HepG2 (cell line): ENCODE data around the gene RAB11FIP5. TPM values are rescaled to one million over a fixed set of nuclear protein-coding genes. Genes with fewer than 3 reads are reported as not detected.

Experiments used
- ATAC-seq: fragments of 200-7000 bp; cut with Tn5 transposase; 3 replicates; pipeline ENCODE4 v1.9.1; 2020; ENCODE audit warnings: mild to moderate bottlenecking, moderate library complexity
- BruUV-seq: library from RNA; stranded (reverse); fragments of 400-500 nt; replicated peaks from 2 replicates; lab custom pipeline; 2021; lab: Mats Ljungman, UMichigan
- CTCF ChIA-PET: fragments of 300-600 bp; formaldehyde crosslinking; extraction: SDS; loops from one replicate; lab custom pipeline; 2021; ENCODE audit warnings: low total read pairs, inconsistent platforms, low intra/inter-chr PET ratio; lab: Yijun Ruan, JAX
- POLR2A ChIA-PET: fragments of 350-600 bp; sonication (Branson Sonifier 250); formaldehyde crosslinking; loops from one replicate; lab custom pipeline; 2020; ENCODE audit warnings: antibody characterized with exemption, inconsistent platforms; lab: Yijun Ruan, JAX
- DNase-seq: peaks from one replicate; pipeline ENCODE4 v3.0.0-alpha.2; 2015; ENCODE audit warnings: low spot score
- FAIRE-seq: peaks from 3 replicates; lab custom pipeline; 2011; peaks lifted over from hg19 to GRCh38; lab: Jason Lieb, UNC
- H2AFZ ChIP-seq: one replicate; pipeline ENCODE4 v1.6.1; 2011; ENCODE audit warnings: low read length, inconsistent platforms
- H3K27ac ChIP-seq: fragments of 300-600 bp; 3 replicates; pipeline ENCODE4 v1.8.0; 2011; ENCODE audit warnings: mixed run types, mild to moderate bottlenecking, mixed read lengths, low read length, inconsistent platforms; ENCODE audit not compliant: insufficient read depth; ENCODE audit errors: extremely low read length
- H3K27me3 ChIP-seq, 2 experiments: fragments of 200-600 bp in 1 of 2; 2 replicates in 1 of 2; 3 replicates in 1 of 2; pipeline versions ENCODE4 v1.6.0 to v1.8.0; 2011; ENCODE audit warnings: low read length in 2 of 2, mild to moderate bottlenecking in 2 of 2, moderate library complexity in 2 of 2, inconsistent platforms in 1 of 2; ENCODE audit not compliant: insufficient read depth in 2 of 2, control insufficient read depth in 1 of 2
- H3K36me3 ChIP-seq, 2 experiments: fragments of 200-600 bp in 1 of 2; replicated peaks in 1 of 2; 2 replicates in 1 of 2; 3 replicates in 1 of 2; pipeline versions ENCODE4 v1.5.1 to v1.8.0; 2011; ENCODE audit warnings: low read length in 2 of 2, inconsistent platforms in 1 of 2; ENCODE audit not compliant: insufficient read depth in 2 of 2, control insufficient read depth in 1 of 2
- H3K4me1 ChIP-seq: 2 replicates; pipeline ENCODE4 v1.5.1; 2012; ENCODE audit warnings: low read length, inconsistent platforms; ENCODE audit not compliant: insufficient read depth
- H3K4me2 ChIP-seq: 2 replicates; pipeline ENCODE4 v1.6.0; 2011; ENCODE audit warnings: low read depth, low read length, inconsistent platforms
- H3K4me3 ChIP-seq, 3 experiments: fragments of 200-600 bp in 1 of 3; sonication (generic), shearing (Covaris generic) in 1 of 3; replicated peaks in 1 of 3; 2 replicates each; pipeline ENCODE4 v1.5.1; 2011 to 2016; ENCODE audit warnings: low read length in 3 of 3, inconsistent platforms in 2 of 3, low read depth in 2 of 3, mild to moderate bottlenecking in 2 of 3, control low read depth in 1 of 3, mixed read lengths in 1 of 3; ENCODE audit not compliant: insufficient read depth in 1 of 3
- H3K79me2 ChIP-seq: one replicate; pipeline ENCODE4 v1.6.1; 2011; ENCODE audit warnings: low read length, inconsistent platforms; ENCODE audit not compliant: insufficient read depth
- H3K9ac ChIP-seq: 2 replicates; pipeline ENCODE4 v1.6.0; 2011; ENCODE audit warnings: mild to moderate bottlenecking, low read depth, low read length, inconsistent platforms; ENCODE audit not compliant: insufficient read depth
- H3K9me3 ChIP-seq: 2 replicates; pipeline ENCODE4 v1.5.1; 2012; ENCODE audit warnings: mild to moderate bottlenecking, low read length
- H4K20me1 ChIP-seq: 2 replicates; pipeline ENCODE4 v1.6.0; 2011; ENCODE audit warnings: inconsistent platforms, mild to moderate bottlenecking, low read length, moderate library complexity; ENCODE audit not compliant: insufficient read depth
- BRD4 ChIP-seq: sonication (generic); formaldehyde crosslinking; IDR thresholded peaks from 2 replicates; pipeline ENCODE4 v1.4.0; 2020; ENCODE audit warnings: missing genetic modification reagents
- STAG1 ChIP-seq: sonication (generic); formaldehyde crosslinking; IDR thresholded peaks from 2 replicates; pipeline ENCODE4 v1.4.0; 2020; ENCODE audit warnings: missing genetic modification reagents
- ZNF143 ChIP-seq: sonication (generic); formaldehyde crosslinking; IDR thresholded peaks from 2 replicates; pipeline ENCODE4 v1.4.0; 2020; ENCODE audit warnings: missing genetic modification reagents
- ZNF256 ChIP-seq: sonication (generic); formaldehyde crosslinking; conservative IDR thresholded peaks from 2 replicates; pipeline ENCODE4 v1.4.0; 2020; ENCODE audit warnings: missing genetic modification reagents
- ZNF292 ChIP-seq: sonication (generic); formaldehyde crosslinking; IDR thresholded peaks from 2 replicates; pipeline ENCODE4 v1.8.1; 2022; ENCODE audit warnings: mild to moderate bottlenecking, low read depth, missing genetic modification reagents, borderline replicate concordance
- ZNF619 ChIP-seq: sonication (generic); formaldehyde crosslinking; IDR thresholded peaks from 2 replicates; pipeline ENCODE4 v1.4.0; 2020; ENCODE audit warnings: mild to moderate bottlenecking, missing genetic modification reagents
- WGBS: methylation state at CpG from one replicate; pipeline ENCODE4 v1.1.6; 2017; ENCODE audit warnings: low lambda C conversion rate; 5-methylcytosine and 5-hydroxymethylcytosine counted together
- in situ Hi-C: cut with HindIII; loops from 2 replicates; pipeline ENCODE4 v1.10.0; 2017; ENCODE audit warnings: low pct_unique_long_range_greater_than_20kb; ENCODE audit not compliant: extremely low pct_ligation_motif_present
- intact Hi-C: fragments of 100-400 bp; cut with micrococcal nuclease; formaldehyde crosslinking; loops from one replicate; pipeline ENCODE4 v1.10.0; 2022; ENCODE audit not compliant: unreplicated experiment
- polyA plus RNA-seq, 8 experiments: library from polyadenylated mRNA; depleted of rRNA in 3 of 8; stranded (reverse) in 7 of 8; unstranded in 1 of 8; fragments of >200 nt; fragmentation: Illumina TruSeq in 4 of 8; extraction: Trizol in 4 of 8; gene quantifications; 2 replicates each; pipeline versions ENCODE4 v1.2.1 to v1.2.3, GENCODE V29; 2011 to 2016; ENCODE audit warnings: low read depth in 4 of 8, missing spikeins in 1 of 8, mixed read lengths in 1 of 8; ENCODE audit not compliant: insufficient read depth in 1 of 8
- total RNA-seq, 5 experiments: library from RNA; depleted of rRNA; stranded (reverse); fragments of >200 nt; fragmentation: Illumina TruSeq; extraction: Trizol; gene quantifications; 2 replicates each; pipeline ENCODE4 v1.2.3, GENCODE V29; 2016; ENCODE audit warnings: low read depth in 1 of 5
- TF ChIP-seq, protein P1 (sequence below): sonication (generic); formaldehyde crosslinking; IDR thresholded peaks from 2 replicates; pipeline ENCODE4 v1.5.0; 2020; ENCODE audit warnings: missing genetic modification reagents
- TF ChIP-seq, protein P2 (sequence below): sonication (generic); formaldehyde crosslinking; IDR thresholded peaks from 2 replicates; pipeline ENCODE4 v1.4.0; 2020; ENCODE audit warnings: missing genetic modification reagents; ENCODE audit errors: not compliant biosample characterization
- TF ChIP-seq, protein P3 (sequence below): sonication (generic); formaldehyde crosslinking; IDR thresholded peaks from 2 replicates; pipeline ENCODE4 v1.9.0; 2021; ENCODE audit warnings: missing genetic modification reagents, borderline replicate concordance
- TF ChIP-seq, protein P4 (sequence below): sonication (generic); formaldehyde crosslinking; IDR thresholded peaks from 2 replicates; pipeline ENCODE4 v1.5.1; 2020; ENCODE audit warnings: mild to moderate bottlenecking, missing genetic modification reagents, borderline replicate concordance
- TF ChIP-seq, protein P5 (sequence below): sonication (generic); formaldehyde crosslinking; IDR thresholded peaks from 2 replicates; pipeline ENCODE4 v1.5.0; 2020; ENCODE audit warnings: missing genetic modification reagents

The RAB11FIP5 gene
- total and polyA plus RNA-seq, 2 of the 13 experiments (the other 11 are each of a cell fraction or from before 2014, with no cell fraction given): 9.4 to 22.9 TPM

DNA sequence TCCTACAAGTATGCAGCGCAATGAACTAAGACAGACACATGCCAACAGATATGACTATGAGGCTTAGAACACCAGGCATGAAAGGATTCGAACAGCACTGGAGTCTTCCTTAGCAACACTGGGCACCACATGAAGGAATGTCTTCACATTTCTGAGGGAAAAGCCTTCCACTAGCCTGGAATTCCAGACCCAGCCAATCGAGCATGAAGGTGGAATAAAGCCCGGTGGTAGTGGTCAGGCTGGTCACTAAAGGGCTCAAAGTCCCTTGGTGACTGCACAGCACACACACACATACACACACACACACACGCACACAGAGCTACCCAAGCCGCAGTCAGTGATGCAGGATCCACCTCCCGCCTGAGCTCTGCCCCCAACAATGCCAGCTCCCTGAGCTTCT is 21.6 kb downstream of the RAB11FIP5 start:
- no peak overlapping the region for H2AFZ ChIP-seq
- no peaks in the 10 kb centered on the region for H3K9me3 ChIP-seq
- no peak overlapping the region for H3K9ac ChIP-seq
- no peaks in the 10 kb centered on the region for H3K27me3 ChIP-seq
- H4K20me1 ChIP-seq: peaks cover 38% of the 10 kb centered on the region
- H3K27ac ChIP-seq: no peak overlapping the region
- DNase-seq (peak; percentile 84), FAIRE-seq (peak; percentile 84), ATAC-seq (peak; percentile 68)
- WGBS: 39% methylated on average over 5 of the region's 7 CpGs
- no peak overlapping the region for H3K4me3 ChIP-seq
- ChIA-PET POLR2A (interaction anchor here (3.4 kb wide), 1 partner anchor 21 kb away, joined by 17 read pairs; the partner anchor contains the start of gene RAB11FIP5), CTCF (no interaction called here)
- H3K79me2 ChIP-seq: peaks cover 6% of the 10 kb centered on the region
- peak overlapping the region; percentile 59 for H3K4me2 ChIP-seq
- H3K4me1 ChIP-seq: peaks cover 51% of the 10 kb centered on the region
- in situ Hi-C loops: no loop called here
- BruUV-seq: no TSS peak
- peaks cover 16 to 17% of the 10 kb centered on the region in 2 experiments for H3K36me3 ChIP-seq
- intact Hi-C loops: loop anchor here (1.0 kb wide), 1 partner anchor 122 kb away; no protein-coding TSS in a partner anchor
- TF ChIP-seq, protein P1, sequence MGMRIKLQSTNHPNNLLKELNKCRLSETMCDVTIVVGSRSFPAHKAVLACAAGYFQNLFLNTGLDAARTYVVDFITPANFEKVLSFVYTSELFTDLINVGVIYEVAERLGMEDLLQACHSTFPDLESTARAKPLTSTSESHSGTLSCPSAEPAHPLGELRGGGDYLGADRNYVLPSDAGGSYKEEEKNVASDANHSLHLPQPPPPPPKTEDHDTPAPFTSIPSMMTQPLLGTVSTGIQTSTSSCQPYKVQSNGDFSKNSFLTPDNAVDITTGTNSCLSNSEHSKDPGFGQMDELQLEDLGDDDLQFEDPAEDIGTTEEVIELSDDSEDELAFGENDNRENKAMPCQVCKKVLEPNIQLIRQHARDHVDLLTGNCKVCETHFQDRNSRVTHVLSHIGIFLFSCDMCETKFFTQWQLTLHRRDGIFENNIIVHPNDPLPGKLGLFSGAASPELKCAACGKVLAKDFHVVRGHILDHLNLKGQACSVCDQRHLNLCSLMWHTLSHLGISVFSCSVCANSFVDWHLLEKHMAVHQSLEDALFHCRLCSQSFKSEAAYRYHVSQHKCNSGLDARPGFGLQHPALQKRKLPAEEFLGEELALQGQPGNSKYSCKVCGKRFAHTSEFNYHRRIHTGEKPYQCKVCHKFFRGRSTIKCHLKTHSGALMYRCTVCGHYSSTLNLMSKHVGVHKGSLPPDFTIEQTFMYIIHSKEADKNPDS (CRISPR knock-in tag): no peak
- peak; percentile 66; the same call in 1 of the 2 replicates for TF ChIP-seq ZNF292
- TF ChIP-seq, protein P2, sequence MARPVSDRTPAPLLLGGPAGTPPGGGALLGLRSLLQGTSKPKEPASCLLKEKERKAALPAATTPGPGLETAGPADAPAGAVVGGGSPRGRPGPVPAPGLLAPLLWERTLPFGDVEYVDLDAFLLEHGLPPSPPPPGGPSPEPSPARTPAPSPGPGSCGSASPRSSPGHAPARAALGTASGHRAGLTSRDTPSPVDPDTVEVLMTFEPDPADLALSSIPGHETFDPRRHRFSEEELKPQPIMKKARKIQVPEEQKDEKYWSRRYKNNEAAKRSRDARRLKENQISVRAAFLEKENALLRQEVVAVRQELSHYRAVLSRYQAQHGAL: no peak
- no peak for TF ChIP-seq ZNF619 (CRISPR knock-in tag)
- TF ChIP-seq, protein P3, sequence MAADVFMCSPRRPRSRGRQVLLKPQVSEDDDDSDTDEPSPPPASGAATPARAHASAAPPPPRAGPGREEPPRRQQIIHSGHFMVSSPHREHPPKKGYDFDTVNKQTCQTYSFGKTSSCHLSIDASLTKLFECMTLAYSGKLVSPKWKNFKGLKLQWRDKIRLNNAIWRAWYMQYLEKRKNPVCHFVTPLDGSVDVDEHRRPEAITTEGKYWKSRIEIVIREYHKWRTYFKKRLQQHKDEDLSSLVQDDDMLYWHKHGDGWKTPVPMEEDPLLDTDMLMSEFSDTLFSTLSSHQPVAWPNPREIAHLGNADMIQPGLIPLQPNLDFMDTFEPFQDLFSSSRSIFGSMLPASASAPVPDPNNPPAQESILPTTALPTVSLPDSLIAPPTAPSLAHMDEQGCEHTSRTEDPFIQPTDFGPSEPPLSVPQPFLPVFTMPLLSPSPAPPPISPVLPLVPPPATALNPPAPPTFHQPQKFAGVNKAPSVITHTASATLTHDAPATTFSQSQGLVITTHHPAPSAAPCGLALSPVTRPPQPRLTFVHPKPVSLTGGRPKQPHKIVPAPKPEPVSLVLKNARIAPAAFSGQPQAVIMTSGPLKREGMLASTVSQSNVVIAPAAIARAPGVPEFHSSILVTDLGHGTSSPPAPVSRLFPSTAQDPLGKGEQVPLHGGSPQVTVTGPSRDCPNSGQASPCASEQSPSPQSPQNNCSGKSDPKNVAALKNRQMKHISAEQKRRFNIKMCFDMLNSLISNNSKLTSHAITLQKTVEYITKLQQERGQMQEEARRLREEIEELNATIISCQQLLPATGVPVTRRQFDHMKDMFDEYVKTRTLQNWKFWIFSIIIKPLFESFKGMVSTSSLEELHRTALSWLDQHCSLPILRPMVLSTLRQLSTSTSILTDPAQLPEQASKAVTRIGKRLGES (CRISPR knock-in tag): no peak
- TF ChIP-seq ZNF256: no peak
- TF ChIP-seq BRD4 (CRISPR knock-in tag): no peak
- TF ChIP-seq, protein P4, sequence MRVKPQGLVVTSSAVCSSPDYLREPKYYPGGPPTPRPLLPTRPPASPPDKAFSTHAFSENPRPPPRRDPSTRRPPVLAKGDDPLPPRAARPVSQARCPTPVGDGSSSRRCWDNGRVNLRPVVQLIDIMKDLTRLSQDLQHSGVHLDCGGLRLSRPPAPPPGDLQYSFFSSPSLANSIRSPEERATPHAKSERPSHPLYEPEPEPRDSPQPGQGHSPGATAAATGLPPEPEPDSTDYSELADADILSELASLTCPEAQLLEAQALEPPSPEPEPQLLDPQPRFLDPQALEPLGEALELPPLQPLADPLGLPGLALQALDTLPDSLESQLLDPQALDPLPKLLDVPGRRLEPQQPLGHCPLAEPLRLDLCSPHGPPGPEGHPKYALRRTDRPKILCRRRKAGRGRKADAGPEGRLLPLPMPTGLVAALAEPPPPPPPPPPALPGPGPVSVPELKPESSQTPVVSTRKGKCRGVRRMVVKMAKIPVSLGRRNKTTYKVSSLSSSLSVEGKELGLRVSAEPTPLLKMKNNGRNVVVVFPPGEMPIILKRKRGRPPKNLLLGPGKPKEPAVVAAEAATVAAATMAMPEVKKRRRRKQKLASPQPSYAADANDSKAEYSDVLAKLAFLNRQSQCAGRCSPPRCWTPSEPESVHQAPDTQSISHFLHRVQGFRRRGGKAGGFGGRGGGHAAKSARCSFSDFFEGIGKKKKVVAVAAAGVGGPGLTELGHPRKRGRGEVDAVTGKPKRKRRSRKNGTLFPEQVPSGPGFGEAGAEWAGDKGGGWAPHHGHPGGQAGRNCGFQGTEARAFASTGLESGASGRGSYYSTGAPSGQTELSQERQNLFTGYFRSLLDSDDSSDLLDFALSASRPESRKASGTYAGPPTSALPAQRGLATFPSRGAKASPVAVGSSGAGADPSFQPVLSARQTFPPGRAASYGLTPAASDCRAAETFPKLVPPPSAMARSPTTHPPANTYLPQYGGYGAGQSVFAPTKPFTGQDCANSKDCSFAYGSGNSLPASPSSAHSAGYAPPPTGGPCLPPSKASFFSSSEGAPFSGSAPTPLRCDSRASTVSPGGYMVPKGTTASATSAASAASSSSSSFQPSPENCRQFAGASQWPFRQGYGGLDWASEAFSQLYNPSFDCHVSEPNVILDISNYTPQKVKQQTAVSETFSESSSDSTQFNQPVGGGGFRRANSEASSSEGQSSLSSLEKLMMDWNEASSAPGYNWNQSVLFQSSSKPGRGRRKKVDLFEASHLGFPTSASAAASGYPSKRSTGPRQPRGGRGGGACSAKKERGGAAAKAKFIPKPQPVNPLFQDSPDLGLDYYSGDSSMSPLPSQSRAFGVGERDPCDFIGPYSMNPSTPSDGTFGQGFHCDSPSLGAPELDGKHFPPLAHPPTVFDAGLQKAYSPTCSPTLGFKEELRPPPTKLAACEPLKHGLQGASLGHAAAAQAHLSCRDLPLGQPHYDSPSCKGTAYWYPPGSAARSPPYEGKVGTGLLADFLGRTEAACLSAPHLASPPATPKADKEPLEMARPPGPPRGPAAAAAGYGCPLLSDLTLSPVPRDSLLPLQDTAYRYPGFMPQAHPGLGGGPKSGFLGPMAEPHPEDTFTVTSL (CRISPR knock-in tag): no peak
- no peak for TF ChIP-seq ZNF143 (CRISPR knock-in tag)
- no peak for TF ChIP-seq STAG1 (CRISPR knock-in tag)
- TF ChIP-seq, protein P5, sequence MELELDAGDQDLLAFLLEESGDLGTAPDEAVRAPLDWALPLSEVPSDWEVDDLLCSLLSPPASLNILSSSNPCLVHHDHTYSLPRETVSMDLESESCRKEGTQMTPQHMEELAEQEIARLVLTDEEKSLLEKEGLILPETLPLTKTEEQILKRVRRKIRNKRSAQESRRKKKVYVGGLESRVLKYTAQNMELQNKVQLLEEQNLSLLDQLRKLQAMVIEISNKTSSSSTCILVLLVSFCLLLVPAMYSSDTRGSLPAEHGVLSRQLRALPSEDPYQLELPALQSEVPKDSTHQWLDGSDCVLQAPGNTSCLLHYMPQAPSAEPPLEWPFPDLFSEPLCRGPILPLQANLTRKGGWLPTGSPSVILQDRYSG (CRISPR knock-in tag): no peak
